ENCODE data around the gene ABCC4. TPM values are rescaled to one million over a fixed set of nuclear protein-coding genes. Genes with fewer than 3 reads are reported as not detected.

Gene ABCC4
- total and polyA plus RNA-seq, 10 donors: 1.4 to 21.0 (median 13.3) TPM

DNA sequence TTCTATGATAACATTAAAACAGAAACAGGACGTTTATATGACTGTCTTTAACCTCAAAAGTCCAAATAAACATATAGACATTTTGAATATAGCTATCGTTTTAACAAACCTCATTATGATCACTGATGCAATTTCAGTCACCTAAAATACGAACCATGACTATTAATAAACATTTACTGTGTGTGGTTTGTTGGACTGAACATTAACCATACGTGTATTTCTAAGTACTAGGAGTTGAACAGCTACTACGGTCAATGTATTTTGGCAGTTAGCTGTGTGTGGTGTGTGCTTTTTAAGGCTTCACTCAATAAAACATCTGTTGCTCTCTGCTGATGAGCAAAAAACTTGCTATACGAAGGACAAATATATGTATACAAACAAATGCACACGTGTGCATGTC, 281.4 kb downstream of the ABCC4 start:
- H3K4me1 ChIP-seq: no peaks in the 10 kb centered on the region
- no peaks in the 10 kb centered on the region for H3K9me3 ChIP-seq
- H3K27ac ChIP-seq: no peak overlapping the region
- peaks cover 0 to 20% (median 0%) of the 10 kb centered on the region in 6 donors for H3K36me3 ChIP-seq
- intact Hi-C loops (cut with DNase I; ENCODE audit: low total_unique reads): no loop called here
- H3K27me3 ChIP-seq (replicated peaks in 1 of 7): no peaks in the 10 kb centered on the region
- H3K4me3 ChIP-seq: no peak overlapping the region
- WGBS, 5 donors: 68 to 89% (median 83%) methylated on average over 7 of the region's 7 CpGs
- no peak for DNase-seq
- TF ChIP-seq, protein P1, sequence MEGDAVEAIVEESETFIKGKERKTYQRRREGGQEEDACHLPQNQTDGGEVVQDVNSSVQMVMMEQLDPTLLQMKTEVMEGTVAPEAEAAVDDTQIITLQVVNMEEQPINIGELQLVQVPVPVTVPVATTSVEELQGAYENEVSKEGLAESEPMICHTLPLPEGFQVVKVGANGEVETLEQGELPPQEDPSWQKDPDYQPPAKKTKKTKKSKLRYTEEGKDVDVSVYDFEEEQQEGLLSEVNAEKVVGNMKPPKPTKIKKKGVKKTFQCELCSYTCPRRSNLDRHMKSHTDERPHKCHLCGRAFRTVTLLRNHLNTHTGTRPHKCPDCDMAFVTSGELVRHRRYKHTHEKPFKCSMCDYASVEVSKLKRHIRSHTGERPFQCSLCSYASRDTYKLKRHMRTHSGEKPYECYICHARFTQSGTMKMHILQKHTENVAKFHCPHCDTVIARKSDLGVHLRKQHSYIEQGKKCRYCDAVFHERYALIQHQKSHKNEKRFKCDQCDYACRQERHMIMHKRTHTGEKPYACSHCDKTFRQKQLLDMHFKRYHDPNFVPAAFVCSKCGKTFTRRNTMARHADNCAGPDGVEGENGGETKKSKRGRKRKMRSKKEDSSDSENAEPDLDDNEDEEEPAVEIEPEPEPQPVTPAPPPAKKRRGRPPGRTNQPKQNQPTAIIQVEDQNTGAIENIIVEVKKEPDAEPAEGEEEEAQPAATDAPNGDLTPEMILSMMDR (IDR thresholded peaks at IDR 0.05 in 8 of 11, conservative IDR thresholded peaks at IDR 0.05 in 3 of 11): no peak
- TF ChIP-seq POLR2A (IDR thresholded peaks at IDR 0.05) (no peak), POLR2AphosphoS5 (IDR thresholded peaks at IDR 0.05) (no peak)

GRCh38 chr13:95007322-95007721, 293.9 kb downstream of the ABCC4 start:
- TF ChIP-seq POLR2AphosphoS5 (IDR thresholded peaks at IDR 0.05): no peak
- TF ChIP-seq, protein P1 (IDR thresholded peaks at IDR 0.05 in 8 of 11, conservative IDR thresholded peaks at IDR 0.05 in 3 of 11): no peak
- TF ChIP-seq POLR2A (IDR thresholded peaks at IDR 0.05): no peak
- Histone ChIP-seq H3K4me1 (peaks cover 0 to 12% (median 2%) of the 10 kb centered on the region in 6 donors), H3K27ac (no peak overlapping the region), H3K36me3 (no peaks in the 10 kb centered on the region), H3K4me3 (no peak overlapping the region), H3K9me3 (no peaks in the 10 kb centered on the region), H3K27me3 (replicated peaks in 1 of 7) (peaks cover 0 to 22% (median 8%) of the 10 kb centered on the region in 7 donors)
- DNase-seq: no peak
- intact Hi-C loops (cut with DNase I; ENCODE audit: low total_unique reads): no loop called here
- WGBS, 5 donors: 91 to 95% (median 93%) methylated on average over 12 of the region's 12 CpGs

DNA sequence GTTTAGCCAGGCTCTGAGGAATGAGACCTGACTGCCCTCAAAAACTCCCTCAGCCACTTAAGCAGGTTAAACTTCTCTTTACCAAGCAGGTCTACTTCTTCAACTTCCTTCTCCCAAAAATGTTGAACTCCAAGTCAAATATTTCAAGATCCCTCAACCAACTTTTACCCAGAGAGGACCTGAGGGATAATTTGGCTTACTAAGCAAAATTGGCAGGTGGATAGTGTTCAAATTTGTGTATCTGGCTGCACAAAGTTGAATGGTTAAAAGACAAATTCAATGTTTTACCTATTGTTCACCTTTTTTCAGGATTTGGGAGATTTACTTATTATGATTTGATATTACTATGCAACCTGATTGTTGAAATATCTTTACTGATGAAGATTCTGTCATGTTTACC, 296.0 kb downstream of the ABCC4 start:
- intact Hi-C loops (cut with DNase I; ENCODE audit: low total_unique reads): no loop called here
- no peak for DNase-seq

DNA sequence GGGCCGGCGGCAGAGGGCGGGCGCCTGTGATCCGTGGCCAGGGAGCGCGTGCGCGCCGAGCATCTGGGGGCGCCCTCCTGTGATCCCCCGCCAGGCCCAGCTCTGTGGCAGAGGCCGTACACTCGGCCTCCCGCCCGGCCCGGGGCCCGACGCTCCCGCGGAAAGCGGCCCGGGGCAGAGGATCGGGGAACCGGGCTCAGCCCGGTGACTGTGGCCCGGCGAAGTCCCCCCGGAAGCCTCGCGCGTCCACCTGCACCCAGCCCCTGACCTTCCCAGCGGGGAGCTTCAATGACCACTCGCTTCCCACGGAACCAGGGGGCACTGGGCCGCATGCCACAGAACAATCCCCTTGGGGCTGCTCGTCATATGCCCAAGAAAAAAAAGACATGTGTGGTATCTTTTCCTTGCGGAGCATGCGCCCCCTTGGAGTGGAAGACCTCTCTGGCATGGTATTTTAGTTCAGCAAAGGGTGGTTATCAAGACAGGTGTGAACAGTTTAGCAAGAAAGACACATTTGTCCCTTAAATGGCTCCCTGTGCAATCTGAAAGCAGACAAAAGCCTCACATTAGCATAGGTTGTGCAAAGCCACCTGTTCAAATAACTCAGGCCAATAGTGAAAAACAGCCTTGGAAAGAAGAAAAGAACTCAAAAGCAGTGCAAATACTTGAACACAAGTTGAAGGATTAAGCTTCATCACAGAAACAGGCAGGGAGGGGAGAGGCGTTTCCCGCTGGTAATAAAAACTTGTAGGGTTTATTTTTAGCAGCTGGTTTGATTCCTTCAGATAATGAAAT, 298.0 kb downstream of the ABCC4 start:
- Histone ChIP-seq H3K27ac (no peak overlapping the region), H3K4me1 (peaks cover 0 to 12% (median 2%) of the 10 kb centered on the region in 6 donors), H3K4me3 (peak overlapping the region in 1 of 8 donors; percentile 21), H3K27me3 (replicated peaks in 1 of 7) (peaks cover 0 to 39% (median 8%) of the 10 kb centered on the region in 7 donors), H3K9me3 (no peaks in the 10 kb centered on the region), H3K36me3 (no peaks in the 10 kb centered on the region)
- no peak for TF ChIP-seq POLR2AphosphoS5 (IDR thresholded peaks at IDR 0.05)
- TF ChIP-seq, protein P1 (IDR thresholded peaks at IDR 0.05 in 8 of 11, conservative IDR thresholded peaks at IDR 0.05 in 3 of 11): no peak
- no peak for TF ChIP-seq POLR2A (IDR thresholded peaks at IDR 0.05)
- intact Hi-C loops (cut with DNase I; ENCODE audit: low total_unique reads): no loop called here
- 10 to 45% (median 12%) methylated on average over 7 to 41 of the region's 41 CpGs for WGBS, 5 donors
- DNase-seq: no peak

More for the DNA sequence above, 296.0 kb downstream of the ABCC4 start:
- H3K27me3 ChIP-seq (replicated peaks in 1 of 7): peaks cover 0 to 37% (median 8%) of the 10 kb centered on the region in 7 donors
- H3K9me3 ChIP-seq: no peaks in the 10 kb centered on the region
- no peaks in the 10 kb centered on the region for H3K36me3 ChIP-seq
- H3K27ac ChIP-seq: no peak overlapping the region
- TF ChIP-seq, protein P1 (IDR thresholded peaks at IDR 0.05 in 8 of 11, conservative IDR thresholded peaks at IDR 0.05 in 3 of 11): no peak
- TF ChIP-seq POLR2A (IDR thresholded peaks at IDR 0.05) (no peak), POLR2AphosphoS5 (IDR thresholded peaks at IDR 0.05) (no peak)
- H3K4me3 ChIP-seq: no peak overlapping the region
- peaks cover 0 to 12% (median 2%) of the 10 kb centered on the region in 6 donors for H3K4me1 ChIP-seq

Measured in spleen (tissue), 11 donors.